HG03196 (cell line): Measurements from ENCODE around the gene PSMB2.
"Not testable (repeated sequence)": the region's sequence is repeated elsewhere in the genome, so short reads cannot be mapped to it uniquely, and the experiment has no call there.

Source experiments
- ATAC-seq: cut with Tn5 transposase; IDR thresholded peaks from one replicate; pipeline ENCODE4 v1.9.1; 2021; ENCODE audit not compliant: unreplicated experiment

Gene PSMB2

DNA sequence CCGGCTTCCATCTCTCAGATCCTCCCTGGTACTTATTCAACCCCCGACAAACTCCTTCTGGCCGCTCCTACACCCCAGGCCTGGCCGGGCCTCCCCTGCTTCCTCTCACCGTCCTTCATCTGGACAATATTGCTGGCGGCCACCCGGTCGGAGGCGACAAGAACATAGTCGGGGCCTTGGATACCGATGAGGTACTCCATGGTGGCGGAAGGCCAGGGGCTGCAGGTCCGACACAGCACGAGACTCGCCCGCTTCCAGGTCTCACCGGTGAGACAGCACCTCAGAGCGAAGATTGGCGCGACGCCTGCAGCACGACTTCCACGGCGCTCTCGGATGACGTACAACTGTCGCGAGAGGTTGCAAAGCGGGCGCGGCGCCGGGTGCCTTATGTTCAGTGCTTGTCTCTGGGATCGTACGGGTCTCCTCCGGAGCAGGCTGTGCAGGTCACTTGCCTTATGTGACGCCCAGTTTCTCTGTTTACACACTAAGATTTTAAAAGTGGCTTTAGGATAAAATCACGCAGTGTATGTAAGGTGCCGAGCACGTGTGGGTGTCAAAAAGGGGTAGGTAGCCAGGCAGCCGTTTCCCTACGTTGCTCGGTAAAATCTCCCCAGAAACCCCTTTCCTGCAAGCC lies at the start of gene PSMB2:
PSMB2 (minus strand) TSS at position 294 of the 634 bp plus-strand sequence; CDS start at position 200, 94 bp downstream.
- ATAC-seq = peak; percentile 84

DNA sequence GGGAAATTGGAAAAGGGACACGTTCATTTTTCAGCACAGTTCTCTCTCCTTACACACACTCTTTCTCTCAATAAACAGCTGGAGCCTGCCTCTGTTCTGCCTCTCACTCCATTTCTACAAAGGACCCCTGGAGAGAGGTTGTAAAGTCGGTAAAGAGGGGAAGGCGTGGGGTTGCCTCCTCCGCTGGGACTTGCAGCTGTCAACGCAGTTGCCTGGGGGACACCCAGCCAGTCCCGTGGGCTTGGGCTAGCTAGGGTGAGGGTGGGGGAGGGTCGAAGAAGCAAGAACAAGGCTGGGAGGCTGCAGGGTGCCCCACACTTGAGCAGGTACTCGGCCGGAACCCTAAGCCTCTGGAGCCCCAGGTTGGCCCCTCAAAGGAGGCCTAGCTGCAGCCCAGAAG lies 49.8 kb upstream of the PSMB2 start:
- ATAC-seq = no peak

DNA sequence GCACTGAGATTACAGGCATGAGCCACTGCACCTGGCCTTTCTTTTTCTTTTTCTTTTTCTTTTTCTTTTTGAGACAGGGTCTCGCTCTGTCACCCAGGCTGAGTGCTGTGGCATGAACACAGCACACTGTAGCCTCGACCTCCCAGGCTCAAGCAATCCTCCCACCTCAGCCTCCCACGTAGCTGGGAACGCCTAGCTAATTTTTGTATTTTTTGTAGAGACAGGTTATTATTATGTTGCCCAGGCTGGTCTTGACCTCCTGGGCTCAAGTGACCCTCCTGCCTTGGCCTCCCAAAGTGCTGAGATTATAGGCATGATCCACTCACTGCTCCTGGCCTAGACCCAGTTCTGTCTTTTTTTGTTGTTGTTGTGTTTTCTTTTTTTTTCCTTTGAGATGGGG lies 48.8 kb upstream of the PSMB2 start:
- ATAC-seq = not testable (repeated sequence)

GRCh38 chr1:35688161-35688560 lies 46.8 kb upstream of the PSMB2 start:
- no peak for ATAC-seq

- ATAC-seq = no peak
These were observed 41.7 kb upstream of the PSMB2 start for GRCh38 chr1:35683012-35683411.

DNA sequence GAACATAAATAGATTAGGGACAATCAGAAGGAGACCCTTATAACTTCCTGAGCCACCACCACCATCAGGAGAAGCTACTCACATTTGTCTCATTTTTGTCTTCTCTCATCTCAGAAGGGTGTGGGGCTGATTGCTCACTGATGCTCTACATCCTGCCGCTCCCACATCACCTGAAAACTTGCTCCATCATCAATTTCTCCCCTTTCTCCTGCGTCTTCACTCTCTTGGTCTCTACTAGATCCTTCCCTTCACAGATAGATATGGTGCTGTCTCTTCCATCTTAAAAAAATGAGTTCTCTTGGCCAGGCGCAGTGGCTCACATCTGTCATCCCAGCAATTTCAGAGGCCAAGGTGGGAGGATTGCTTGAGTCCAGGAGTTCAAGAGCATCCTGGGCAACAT lies 38.9 kb upstream of the PSMB2 start:
- no peak for ATAC-seq

- no peak for ATAC-seq
These were observed 34.4 kb upstream of the PSMB2 start for GRCh38 chr1:35675773-35676172.

DNA sequence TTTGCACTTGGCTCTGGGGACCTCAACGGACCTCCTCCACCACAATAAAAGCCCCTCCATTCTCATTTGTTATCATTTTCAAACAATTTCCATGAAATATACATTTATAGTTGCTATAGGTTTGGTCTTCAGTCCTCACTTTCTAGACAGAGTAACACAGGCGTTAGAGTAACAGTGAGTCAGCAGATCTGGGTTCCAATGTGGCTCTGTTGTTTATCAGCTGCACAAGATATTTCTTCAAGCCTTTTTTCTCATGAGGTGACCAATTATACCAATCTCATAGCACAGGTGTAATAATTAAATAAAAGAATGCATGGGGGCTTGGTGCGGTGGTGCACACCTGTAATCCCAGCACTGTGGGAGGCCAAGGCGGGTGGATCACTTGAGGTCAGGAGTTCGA lies 32.8 kb upstream of the PSMB2 start:
- ATAC-seq = no peak

- no peak for ATAC-seq
These were observed 30.8 kb upstream of the PSMB2 start for GRCh38 chr1:35672116-35672515.

DNA sequence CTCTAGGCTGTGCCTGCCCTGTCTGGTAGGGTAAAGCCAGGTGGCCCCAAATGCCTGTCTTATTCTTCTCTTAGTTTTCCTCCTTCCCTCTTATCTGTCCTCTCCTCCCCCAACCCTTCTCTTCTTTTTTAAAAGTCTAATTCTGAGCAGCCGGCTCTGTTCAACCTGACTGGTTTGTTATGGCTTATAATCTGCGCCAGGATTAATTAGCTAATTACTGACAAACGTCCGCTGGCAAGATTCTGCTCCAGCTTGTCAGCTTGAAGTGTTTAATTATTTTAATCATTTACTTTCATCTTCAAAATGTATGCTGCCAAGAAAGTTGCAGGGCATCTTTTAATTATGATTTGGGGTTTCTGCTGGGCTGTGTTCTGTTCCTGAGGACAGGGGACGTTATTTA lies 27.2 kb upstream of the PSMB2 start:
- no peak for ATAC-seq

- no peak for ATAC-seq
These were observed 25.6 kb upstream of the PSMB2 start for GRCh38 chr1:35666916-35667315.

- no peak for ATAC-seq
These were observed 24.9 kb upstream of the PSMB2 start for GRCh38 chr1:35666216-35666615.

- ATAC-seq = no peak
These were observed 22.1 kb upstream of the PSMB2 start for GRCh38 chr1:35663434-35663833.

GRCh38 chr1:35661474-35661795 lies 20.1 kb upstream of the PSMB2 start:
- ATAC-seq = no peak

- ATAC-seq = no peak
These were observed 19.5 kb upstream of the PSMB2 start for GRCh38 chr1:35660581-35661473.

DNA sequence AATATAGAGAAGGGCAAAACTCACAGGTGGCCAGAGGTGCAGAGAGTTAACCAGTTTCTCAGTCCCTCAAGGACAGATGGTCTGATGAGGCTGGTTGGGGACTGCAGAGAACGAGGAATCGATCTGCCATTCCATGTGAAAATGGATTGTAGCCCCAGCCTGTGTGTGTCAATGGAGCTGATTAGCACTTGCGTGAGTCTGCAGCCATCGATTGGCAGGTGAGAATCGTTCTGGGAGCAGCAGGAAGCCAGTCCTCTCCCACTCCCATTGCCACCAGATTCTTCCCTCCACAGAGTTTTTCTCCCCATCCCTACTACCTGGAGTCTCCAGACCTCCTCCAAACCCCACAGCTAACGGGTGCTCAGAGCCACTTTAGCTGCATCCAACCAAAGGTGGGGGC lies 18.3 kb upstream of the PSMB2 start:
- ATAC-seq = no peak

GRCh38 chr1:35657851-35658250 lies 16.5 kb upstream of the PSMB2 start:
- no peak for ATAC-seq

- no peak for ATAC-seq
These were observed 15.5 kb upstream of the PSMB2 start for GRCh38 chr1:35656863-35657232.

DNA sequence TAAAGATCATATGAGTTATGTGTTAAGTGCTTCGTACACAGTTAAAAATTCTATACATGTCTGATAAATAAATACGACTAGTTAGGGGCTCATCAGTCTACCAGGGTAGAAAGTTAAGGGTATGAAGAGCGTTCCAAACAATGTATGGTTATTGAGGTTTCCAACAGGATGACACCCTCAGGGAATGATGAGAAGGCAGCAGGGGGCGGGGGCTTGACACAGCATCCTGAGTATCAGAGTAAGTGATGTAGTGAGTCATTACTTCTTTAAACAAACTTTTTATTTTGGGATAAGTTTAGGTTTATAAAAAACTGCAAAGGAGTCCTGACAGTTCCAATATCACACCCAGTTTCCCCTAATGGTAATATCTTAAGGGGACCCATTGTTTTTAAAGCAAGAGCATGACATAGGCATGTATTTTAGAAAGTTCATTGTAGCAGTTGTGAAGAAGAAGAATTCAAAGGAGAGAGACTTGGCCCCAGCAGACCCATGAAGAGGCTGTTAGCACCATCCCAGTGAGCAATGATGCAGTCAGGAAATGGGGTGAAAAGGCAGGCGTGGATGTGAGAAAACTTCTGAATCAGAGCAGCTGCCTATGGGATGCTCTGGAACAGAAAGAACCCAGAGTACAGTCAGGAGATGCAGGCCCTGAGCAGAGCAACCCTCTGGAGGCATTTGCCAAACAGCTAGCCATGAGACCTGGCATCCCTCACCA lies 15.0 kb upstream of the PSMB2 start:
- no peak for ATAC-seq

DNA sequence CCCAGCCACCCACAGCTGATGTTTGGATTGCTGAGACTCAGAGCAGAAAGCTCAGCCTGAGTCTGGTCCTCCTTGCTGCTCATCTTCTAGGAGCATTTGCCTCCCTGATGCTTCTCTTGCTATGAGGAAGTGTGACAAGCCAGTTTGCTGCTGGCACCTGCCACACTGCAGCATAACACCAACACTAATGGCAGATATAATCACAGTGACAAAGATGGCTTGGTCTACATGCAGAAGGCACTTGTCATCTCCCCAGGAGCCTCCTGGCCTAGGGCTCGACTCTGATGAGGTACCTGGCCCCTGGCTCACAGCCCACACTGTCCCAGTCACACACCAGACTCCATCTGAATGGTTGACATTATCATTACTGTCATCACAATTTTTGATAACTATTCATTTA lies 13.9 kb upstream of the PSMB2 start:
- no peak for ATAC-seq

GRCh38 chr1:35650416-35650815 lies 9.1 kb upstream of the PSMB2 start:
- ATAC-seq = no peak

- no peak for ATAC-seq
These were observed 4.7 kb upstream of the PSMB2 start for GRCh38 chr1:35646043-35646442.
